DMS153 treated with DMSO at 0.1 percent for 48 hours (cell line): ENCODE measurements around the gene CASP2.

Source experiments
- DNase-seq: peaks from one replicate; lab custom pipeline; 2025; ENCODE audit not compliant: unreplicated experiment; lab: John Stamatoyannopoulos, UW

The CASP2 gene

GRCh38 chr7:143287935-143288826 lies at the start of gene CASP2:
Gene CASP2, plus strand, starts transcription at chr7:143288351. Its CDS starts 105 bp downstream, at chr7:143288456.
- peak; percentile 97 for DNase-seq

DNA sequence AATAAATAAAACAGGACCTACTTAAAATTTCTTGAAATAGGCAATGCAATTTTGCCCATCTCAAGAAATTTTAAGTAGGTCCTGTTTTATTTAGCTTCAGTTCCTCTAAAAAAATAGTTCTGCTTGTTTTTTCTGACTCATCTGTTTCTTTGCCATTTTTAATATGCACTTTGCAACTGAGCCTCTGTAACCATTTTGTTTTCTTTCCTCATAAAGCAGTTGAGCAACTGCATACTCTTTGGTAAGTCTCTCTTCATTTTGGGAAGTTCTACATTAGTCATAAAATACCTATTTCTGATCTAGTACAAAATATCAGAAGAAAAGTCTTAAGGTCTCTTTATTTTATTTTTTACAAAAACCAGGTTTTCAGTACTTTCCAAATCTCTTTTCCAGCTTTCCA lies 48.3 kb upstream of the CASP2 start:
- DNase-seq = no peak

DNA sequence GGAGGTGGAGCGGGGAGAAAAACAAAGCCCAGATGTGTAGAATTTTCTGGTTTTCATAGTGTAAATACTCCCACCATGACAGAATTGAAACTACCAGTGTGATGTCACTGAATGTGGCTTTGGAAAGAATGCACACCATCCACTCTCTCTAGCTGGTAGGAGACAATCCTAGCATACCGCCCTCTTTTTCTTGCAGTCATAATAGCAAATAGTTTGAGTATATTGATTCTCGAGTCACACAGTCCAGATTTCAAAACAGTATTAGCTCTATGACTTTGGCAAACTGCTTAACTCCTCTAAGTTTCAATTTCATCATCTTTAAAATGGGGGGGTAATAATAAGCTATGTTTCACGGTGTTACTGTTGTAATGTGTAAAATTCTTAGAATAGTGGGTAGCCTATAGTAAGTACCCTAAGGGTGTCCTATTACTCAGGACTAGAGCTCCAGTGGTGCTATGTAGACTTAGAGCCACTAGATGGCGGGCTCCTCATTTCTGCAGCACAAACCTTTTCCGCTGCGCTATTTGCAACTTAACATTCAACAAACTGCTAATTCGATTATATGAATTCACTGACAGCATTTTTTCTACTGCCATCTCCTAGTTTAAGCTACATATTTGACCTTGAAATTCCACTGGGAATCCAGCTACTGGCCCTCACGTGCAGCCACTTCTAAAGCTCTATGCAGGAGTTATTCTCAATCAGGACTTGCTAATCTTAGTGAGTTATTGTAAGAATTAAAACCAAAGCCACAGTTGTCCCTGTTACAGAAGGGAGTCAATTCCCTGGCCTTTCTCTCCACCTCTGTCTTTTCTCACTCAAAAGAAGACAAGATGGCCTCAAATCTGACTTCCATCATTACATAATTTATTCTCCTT lies 47.6 kb upstream of the CASP2 start:
- peak; percentile 22 for DNase-seq

DNA sequence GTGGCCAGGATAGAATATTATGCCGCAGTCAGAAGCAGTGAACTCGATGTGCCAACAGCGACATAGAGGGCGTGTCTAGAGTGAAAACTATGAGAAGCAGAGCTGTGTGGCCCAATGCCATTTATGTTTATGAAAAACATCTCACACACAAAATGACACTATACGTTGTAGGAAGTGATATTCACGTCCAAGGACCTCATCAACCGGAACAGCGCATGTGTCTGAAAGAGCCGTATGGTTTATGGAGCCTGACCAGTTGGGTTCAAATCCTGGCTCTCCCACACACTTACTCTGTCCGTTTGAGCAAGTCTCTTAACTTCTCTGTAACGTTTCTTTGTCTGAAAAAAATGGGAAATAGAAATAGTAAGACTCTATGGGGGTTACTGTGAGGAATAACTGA lies 45.8 kb upstream of the CASP2 start:
- no peak for DNase-seq

- DNase-seq = no peak
Measured at GRCh38 chr7:143243111-143243510, 45.0 kb upstream of the CASP2 start.

DNA sequence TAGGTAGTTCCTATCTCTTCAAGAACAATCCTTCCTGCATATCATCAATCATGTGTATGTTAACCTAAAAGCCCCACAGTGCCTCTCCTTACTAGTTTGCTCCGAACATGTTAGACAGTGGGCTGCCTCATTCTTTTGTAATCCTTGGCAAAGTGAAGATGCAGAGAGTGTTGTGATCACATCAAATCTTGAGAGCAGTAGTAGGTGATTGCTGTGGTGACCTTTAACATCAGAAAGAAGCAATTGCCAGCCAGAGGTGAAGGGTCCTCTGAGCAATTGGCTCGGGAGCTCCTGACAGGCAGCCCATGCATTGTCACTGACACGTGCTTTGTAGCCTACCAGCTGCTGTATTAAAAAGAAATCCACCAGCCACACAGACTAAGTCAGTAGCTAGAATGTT lies 44.5 kb upstream of the CASP2 start:
- no peak for DNase-seq

DNA sequence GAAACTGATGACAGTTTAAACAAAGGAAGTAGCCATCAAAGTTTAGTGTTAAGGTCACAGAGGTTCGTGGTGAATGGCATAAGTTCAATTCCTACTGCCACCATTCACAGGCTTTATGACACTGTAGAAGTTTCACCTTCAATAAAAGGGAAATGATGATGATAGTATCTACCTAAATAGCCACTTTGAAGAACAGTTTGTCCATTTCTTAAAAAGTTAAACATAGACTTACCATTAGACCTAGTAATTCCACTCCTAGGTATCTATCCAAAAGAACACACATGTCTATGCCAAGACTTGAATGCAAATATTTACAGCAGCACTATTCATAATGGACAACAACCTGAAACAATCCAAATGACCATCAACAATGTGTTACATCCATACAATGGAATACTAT lies 43.8 kb upstream of the CASP2 start:
- no peak for DNase-seq

GRCh38 chr7:143245123-143245522 lies 43.0 kb upstream of the CASP2 start:
- DNase-seq = no peak

GRCh38 chr7:143247372-143247771 lies 40.8 kb upstream of the CASP2 start:
- no peak for DNase-seq

DNA sequence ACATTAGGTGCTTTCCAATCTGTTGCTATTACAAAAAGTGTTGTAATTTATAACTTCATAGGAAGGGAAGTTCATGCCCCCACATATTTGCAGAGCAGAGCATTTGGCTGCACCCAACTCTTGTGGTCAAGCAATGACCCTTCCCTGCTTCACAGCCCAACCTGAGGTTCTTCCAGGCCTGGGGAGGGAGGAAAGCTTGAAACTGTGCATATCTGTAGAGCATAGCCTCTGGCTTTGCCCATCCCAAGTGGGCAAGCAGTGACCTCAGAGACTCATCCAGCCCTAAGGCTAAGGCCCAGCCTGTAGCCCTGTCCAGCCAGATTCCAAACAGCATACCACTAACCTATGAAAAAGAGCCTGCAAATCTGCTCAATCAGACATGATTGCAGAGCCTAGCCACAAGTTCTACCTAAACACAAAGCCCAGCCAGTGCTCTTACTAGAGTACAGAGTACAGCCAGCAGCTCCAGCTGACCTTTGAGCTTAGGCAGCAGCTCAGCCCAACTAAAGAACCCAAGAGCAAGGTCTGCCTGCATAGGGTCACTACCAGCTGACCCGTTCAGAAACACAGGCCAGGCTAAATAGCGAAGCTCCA lies 39.3 kb upstream of the CASP2 start:
- DNase-seq = no peak

DNA sequence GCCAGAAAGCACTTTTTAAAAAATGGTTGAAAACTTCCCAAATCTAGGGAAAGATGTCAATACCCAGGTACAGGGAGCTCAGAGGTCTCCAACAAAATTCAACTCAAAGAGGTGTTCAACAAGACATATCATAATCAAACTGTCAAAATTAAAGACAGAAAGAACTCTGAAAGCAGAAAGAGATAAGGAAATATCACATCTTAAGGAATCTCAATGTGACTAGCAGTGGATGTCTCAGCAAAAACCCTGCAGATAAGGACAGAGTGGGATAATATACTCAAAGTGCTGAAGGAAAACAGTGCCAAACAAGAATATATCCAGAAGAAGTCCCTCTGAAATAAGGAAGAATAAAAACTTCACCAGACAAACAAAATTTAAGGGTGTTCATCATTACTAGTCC lies 38.0 kb upstream of the CASP2 start:
- DNase-seq = no peak

- no peak for DNase-seq
Measured at GRCh38 chr7:143250822-143251221, 37.3 kb upstream of the CASP2 start.

- no peak for DNase-seq
Measured at GRCh38 chr7:143252006-143252405, 36.1 kb upstream of the CASP2 start.

- DNase-seq = no peak
Measured at GRCh38 chr7:143255564-143255963, 32.6 kb upstream of the CASP2 start.

DNA sequence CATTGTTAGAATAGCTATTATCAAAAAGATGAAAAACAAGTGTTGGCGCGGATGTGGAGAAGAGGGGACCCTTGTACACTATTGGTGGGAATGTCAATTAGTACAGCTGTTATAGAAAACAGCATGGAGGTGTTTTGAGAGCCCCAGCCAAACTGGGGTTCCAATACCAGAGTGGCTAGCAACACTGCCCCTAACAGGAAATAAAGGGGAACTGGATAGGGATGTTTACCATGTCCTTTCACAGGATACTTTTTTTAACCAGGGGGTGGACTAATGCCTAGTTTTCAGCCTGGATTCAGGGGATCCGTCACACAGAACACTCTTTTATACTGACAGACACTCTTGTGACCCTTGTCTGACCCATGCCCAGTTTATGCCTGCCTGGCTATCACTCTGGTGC lies 31.8 kb upstream of the CASP2 start:
- no peak for DNase-seq

- DNase-seq = no peak
Measured at GRCh38 chr7:143256932-143257331, 31.2 kb upstream of the CASP2 start.

GRCh38 chr7:143257501-143257900 lies 30.6 kb upstream of the CASP2 start:
- DNase-seq = no peak

- no peak for DNase-seq
Measured at GRCh38 chr7:143258831-143259230, 29.3 kb upstream of the CASP2 start.

DNA sequence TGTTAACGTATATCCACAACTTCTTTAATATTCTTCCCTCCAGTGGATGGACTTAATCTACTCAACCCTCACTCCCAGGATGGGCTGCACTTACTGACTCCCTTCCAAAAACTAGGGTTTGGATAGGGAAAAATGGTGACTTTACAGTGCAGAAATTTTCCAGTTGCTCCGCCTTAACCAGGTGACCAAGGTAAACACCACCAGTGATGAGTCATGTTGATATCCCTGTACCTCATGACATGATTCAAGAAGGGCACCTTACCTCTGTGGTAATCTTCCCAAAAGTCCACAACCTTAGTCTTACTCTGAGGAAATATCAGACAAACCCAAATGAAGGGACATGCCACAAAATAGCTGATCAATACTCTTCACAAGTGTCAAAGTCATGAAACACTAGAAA lies 28.4 kb upstream of the CASP2 start:
- DNase-seq = no peak

GRCh38 chr7:143261901-143262300 lies 26.2 kb upstream of the CASP2 start:
- no peak for DNase-seq
